ENCODE results near the gene INPP4B.
A peak's percentile ranks its signal among the peaks of the same experiment; 100 is the strongest.

The INPP4B gene

DNA sequence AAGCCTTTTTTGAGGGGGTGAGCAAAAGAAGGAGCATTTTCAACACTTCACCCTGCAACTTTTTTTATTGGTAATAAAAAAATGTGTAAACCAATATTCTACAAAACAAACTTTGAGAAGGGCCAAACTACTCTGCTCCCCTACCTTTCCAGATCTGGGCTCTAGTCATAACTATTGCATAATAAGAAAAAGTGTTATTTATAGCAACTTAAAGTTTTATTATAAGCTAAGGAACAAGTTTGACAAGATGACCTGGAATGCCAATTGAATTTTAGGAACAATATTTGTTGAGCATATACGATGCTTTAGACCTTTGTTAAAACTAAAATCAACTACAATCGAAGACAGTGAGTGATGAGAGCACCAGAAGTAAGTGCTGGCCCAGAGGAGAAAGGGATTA is 800.1 kb downstream of the INPP4B start:
- DNase-seq (ENCODE audit: low read depth) = no peak
- H3K4me3 ChIP-seq (ENCODE audit: control insufficient read depth, low read depth, low read length) = no peak overlapping the region
- no peak for TF ChIP-seq CTCF (IDR thresholded peaks at IDR 0.05; ENCODE audit: control insufficient read depth, insufficient read depth, low read depth, low read length, missing control alignments)

DNA sequence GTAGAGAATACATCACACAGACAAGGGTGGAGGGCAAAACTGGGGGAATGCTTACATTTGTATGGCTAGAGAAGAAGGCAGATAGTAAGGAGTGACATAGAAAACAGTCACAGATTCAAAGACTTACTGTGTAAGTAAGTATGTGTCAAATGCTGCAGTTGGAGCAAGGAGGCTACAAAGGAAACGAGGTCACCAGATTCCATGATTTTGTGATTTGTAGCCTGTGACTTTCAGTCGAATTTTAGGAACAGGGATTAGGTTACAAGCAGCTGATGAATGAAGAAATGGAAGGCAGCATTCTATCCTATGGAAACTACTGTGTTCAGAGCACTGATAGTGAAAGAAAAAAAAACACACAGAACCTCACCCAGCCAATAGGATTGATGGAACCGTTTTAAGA is 801.8 kb downstream of the INPP4B start:
- peak; percentile 3 for DNase-seq (ENCODE audit: low read depth)
- no peak for TF ChIP-seq CTCF (IDR thresholded peaks at IDR 0.05; ENCODE audit: control insufficient read depth, insufficient read depth, low read depth, low read length, missing control alignments)
- no peak overlapping the region for H3K4me3 ChIP-seq (ENCODE audit: control insufficient read depth, low read depth, low read length)

DNA sequence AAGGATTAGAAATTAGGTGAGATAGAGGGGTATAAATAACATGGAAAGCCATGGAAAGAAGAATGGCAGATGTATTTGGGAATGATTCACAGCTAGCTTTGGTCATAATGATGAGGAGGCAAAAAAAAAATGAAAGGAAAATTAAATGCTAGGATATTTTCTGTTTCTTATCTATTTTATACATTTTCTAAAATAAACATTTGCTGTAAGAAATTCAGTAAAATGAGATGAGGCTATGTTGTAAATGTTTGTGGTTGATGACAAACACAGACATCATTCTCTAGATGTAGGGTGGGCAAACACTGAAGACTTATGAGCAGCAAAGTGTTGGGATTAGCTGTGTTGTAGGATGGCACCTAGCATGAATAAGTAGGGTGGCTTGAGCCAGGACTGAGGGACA is 802.6 kb downstream of the INPP4B start:
- peak; percentile 41 for DNase-seq (ENCODE audit: low read depth)
- no peak for TF ChIP-seq CTCF (IDR thresholded peaks at IDR 0.05; ENCODE audit: control insufficient read depth, insufficient read depth, low read depth, low read length, missing control alignments)
- H3K4me3 ChIP-seq (ENCODE audit: control insufficient read depth, low read depth, low read length) = no peak overlapping the region

GRCh38 chr4:142041788-142042187 is 804.3 kb downstream of the INPP4B start:
- no peak for DNase-seq (ENCODE audit: low read depth)

GRCh38 chr4:142040043-142040442 is 806.1 kb downstream of the INPP4B start:
- H3K4me3 ChIP-seq (ENCODE audit: control insufficient read depth, low read depth, low read length) = no peak overlapping the region
- DNase-seq (ENCODE audit: low read depth) = no peak
- no peak for TF ChIP-seq CTCF (IDR thresholded peaks at IDR 0.05; ENCODE audit: control insufficient read depth, insufficient read depth, low read depth, low read length, missing control alignments)

More at GRCh38 chr4:142041788-142042187, 804.3 kb downstream of the INPP4B start:
- no peak for TF ChIP-seq CTCF (IDR thresholded peaks at IDR 0.05; ENCODE audit: control insufficient read depth, insufficient read depth, low read depth, low read length, missing control alignments)
- H3K4me3 ChIP-seq (ENCODE audit: control insufficient read depth, low read depth, low read length) = no peak overlapping the region

- TF ChIP-seq CTCF (IDR thresholded peaks at IDR 0.05; ENCODE audit: control insufficient read depth, insufficient read depth, low read depth, low read length, missing control alignments) = no peak
- DNase-seq (ENCODE audit: low read depth) = no peak
Measured at GRCh38 chr4:142036795-142037583, 809.1 kb downstream of the INPP4B start.

More at GRCh38 chr4:142036795-142037583, 809.1 kb downstream of the INPP4B start:
- H3K4me3 ChIP-seq (ENCODE audit: control insufficient read depth, low read depth, low read length) = no peak overlapping the region

All from AG09309 (cell line).